Lung (tissue), 12 donors: ENCODE results near the gene SND1. TPM values are rescaled to one million over a fixed set of nuclear protein-coding genes. Genes with fewer than 3 reads are reported as not detected.

ENCODE experiments used
- ATAC-seq: fragments of 200-7000 bp; cut with Tn5 transposase; one replicate; pipeline ENCODE4 v1.9.1; 2020; ENCODE audit warnings: moderate number of reproducible peaks; ENCODE audit not compliant: insufficient read depth, low FRiP score
- DNase-seq, 3 donors: peaks; one replicate each; pipeline ENCODE4 v3.0.0-alpha.2; 2013 to 2017
- H3K27ac ChIP-seq, 2 donors: one replicate each; pipeline ENCODE4 v1.5.1; 2013; ENCODE audit warnings: mild to moderate bottlenecking in 2 of 2, moderate library complexity in 2 of 2, control low read depth in 1 of 2, inconsistent platforms in 1 of 2, low read depth in 1 of 2, low read length in 1 of 2
- H3K27me3 ChIP-seq, 3 donors: one replicate each; pipeline ENCODE4 v1.5.1; 2013; ENCODE audit warnings: low read length in 2 of 3; ENCODE audit not compliant: control insufficient read depth in 3 of 3, insufficient read depth in 3 of 3
- H3K36me3 ChIP-seq, 4 donors: one replicate each; pipeline ENCODE4 v1.5.1; 2013; ENCODE audit warnings: low read length in 4 of 4, mild to moderate bottlenecking in 1 of 4, moderate library complexity in 1 of 4; ENCODE audit not compliant: control insufficient read depth in 4 of 4, insufficient read depth in 4 of 4
- H3K4me1 ChIP-seq, 5 donors: one replicate each; pipeline ENCODE4 v1.5.1; 2013; ENCODE audit warnings: low read length in 5 of 5, mild to moderate bottlenecking in 2 of 5, moderate library complexity in 1 of 5; ENCODE audit not compliant: control insufficient read depth in 5 of 5, insufficient read depth in 5 of 5
- H3K4me3 ChIP-seq: one replicate; pipeline ENCODE4 v1.5.1; 2013; ENCODE audit warnings: mild to moderate bottlenecking, control low read depth, moderate library complexity
- H3K9ac ChIP-seq, 2 donors: one replicate each; pipeline ENCODE4 v1.5.1; 2013; ENCODE audit warnings: low read length in 2 of 2, control low read depth in 1 of 2; ENCODE audit not compliant: insufficient read depth in 1 of 2
- H3K9me3 ChIP-seq, 4 donors: one replicate each; pipeline ENCODE4 v1.5.1; 2013; ENCODE audit warnings: low read length in 3 of 4, mild to moderate bottlenecking in 1 of 4, moderate library complexity in 1 of 4; ENCODE audit not compliant: control insufficient read depth in 4 of 4, insufficient read depth in 3 of 4
- WGBS, 2 donors: extraction: QIAGEN DNeasy Blood & Tissue Kit; methylation state at CpG; one replicate each; pipeline ENCODE4 v1.1.7; 2013; 5-methylcytosine and 5-hydroxymethylcytosine counted together
- polyA plus RNA-seq, 2 donors: library from polyadenylated mRNA; stranded (reverse); fragments of 200-250 nt; gene quantifications; one replicate each; pipeline ENCODE4 v1.2.1, GENCODE V29; 2013
- total RNA-seq, 2 donors: library from RNA; depleted of rRNA in 1 of 2; stranded (reverse); fragments of >200 nt in 1 of 2; gene quantifications; one replicate each; pipeline ENCODE4 v1.2.1, GENCODE V29; 2014 to 2021
- TF ChIP-seq, protein P1 (sequence below): IDR thresholded peaks from 2 replicates; pipeline ENCODE4 v1.5.1; 2012; ENCODE audit warnings: mild to moderate bottlenecking; ENCODE audit errors: control extremely low read depth, extremely low read depth
- donor health status: control.
- donor health status: control.
- donor health status: Bipolar disorder and iron deficiency.
- donor health status: healthy.
- donor health status: DM: yes; HTN: yes; CAD: no.

SND1 gene
- total and polyA plus RNA-seq, 4 donors: 94.5 to 210 (median 137) TPM

DNA sequence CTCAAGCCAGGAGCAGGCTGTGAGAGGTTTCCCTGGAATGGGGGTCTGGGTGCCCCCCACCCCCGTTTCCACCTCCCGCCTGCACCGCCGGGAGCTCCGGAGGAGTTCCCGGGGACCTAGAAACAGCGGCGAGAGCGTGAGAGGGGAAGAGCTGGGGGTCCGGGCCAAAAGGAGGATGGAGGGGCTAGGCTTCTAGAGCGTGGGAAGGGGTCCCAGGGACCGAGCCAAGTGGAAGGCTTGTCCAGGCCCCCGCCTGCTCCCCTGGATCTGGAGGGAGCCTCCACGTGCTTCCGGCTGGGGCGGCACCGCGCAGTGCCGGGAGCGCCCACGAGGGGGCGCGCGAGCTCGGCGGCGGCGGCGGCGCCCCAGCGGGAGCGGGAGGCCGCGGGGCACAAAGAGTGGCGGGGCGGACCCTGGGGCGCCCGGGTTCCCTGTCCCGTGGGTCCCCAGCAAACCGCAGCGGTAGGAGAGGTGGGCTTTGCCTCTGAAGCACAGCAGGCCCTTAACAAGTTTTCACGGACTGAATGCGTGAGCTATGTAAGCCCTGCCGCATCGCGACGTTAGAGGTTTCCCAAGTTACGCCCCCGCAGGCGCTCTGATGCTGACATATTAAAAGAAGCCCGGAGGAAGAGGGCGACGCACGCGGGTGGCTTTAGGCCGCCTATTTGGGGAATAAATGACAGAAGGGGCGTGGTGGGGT, 483.7 kb downstream of the SND1 start:
- peak; percentile 62 to 68 (median 63) for DNase-seq
- WGBS, 2 donors: 2% methylated on average over 44 to 57 of the region's 57 CpGs

DNA sequence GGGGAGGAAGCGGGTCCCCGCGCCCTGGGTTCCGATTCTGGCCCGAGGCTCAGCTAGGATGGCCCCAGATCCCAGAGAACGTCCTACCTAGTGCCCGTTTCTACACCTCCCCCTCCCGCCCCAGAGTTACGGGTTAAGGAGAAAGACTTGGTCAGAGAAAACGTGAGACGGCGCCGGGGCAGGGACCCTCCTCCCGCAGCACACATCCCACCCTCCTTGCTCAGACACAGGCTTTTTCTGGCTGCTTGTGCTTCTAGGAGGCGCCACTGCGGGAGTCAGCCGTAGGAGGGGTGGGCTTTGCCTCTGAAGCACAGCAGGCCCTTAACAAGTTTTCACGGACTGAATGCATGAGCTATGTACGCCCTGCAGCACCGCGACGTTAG, 484.2 kb downstream of the SND1 start:
- ATAC-seq: no peak
- H3K27ac ChIP-seq: no peak overlapping the region
- TF ChIP-seq, protein P1, sequence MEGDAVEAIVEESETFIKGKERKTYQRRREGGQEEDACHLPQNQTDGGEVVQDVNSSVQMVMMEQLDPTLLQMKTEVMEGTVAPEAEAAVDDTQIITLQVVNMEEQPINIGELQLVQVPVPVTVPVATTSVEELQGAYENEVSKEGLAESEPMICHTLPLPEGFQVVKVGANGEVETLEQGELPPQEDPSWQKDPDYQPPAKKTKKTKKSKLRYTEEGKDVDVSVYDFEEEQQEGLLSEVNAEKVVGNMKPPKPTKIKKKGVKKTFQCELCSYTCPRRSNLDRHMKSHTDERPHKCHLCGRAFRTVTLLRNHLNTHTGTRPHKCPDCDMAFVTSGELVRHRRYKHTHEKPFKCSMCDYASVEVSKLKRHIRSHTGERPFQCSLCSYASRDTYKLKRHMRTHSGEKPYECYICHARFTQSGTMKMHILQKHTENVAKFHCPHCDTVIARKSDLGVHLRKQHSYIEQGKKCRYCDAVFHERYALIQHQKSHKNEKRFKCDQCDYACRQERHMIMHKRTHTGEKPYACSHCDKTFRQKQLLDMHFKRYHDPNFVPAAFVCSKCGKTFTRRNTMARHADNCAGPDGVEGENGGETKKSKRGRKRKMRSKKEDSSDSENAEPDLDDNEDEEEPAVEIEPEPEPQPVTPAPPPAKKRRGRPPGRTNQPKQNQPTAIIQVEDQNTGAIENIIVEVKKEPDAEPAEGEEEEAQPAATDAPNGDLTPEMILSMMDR: no peak

More for the DNA sequence above, 483.7 kb downstream of the SND1 start:
- TF ChIP-seq, protein P1: peak; percentile 58
- Histone ChIP-seq H3K27ac (no peak overlapping the region), H3K9ac (no peak overlapping the region), H3K4me1 (peaks cover 0 to 13% (median 6%) of the 10 kb centered on the region in 5 donors), H3K36me3 (no peaks in the 10 kb centered on the region), H3K27me3 (peaks cover 0 to 75% (median 45%) of the 10 kb centered on the region in 3 donors), H3K4me3 (peak overlapping the region; percentile 44), H3K9me3 (peaks cover 0 to 2% (median 0%) of the 10 kb centered on the region in 4 donors)
- peak; percentile 96 for ATAC-seq

DNA sequence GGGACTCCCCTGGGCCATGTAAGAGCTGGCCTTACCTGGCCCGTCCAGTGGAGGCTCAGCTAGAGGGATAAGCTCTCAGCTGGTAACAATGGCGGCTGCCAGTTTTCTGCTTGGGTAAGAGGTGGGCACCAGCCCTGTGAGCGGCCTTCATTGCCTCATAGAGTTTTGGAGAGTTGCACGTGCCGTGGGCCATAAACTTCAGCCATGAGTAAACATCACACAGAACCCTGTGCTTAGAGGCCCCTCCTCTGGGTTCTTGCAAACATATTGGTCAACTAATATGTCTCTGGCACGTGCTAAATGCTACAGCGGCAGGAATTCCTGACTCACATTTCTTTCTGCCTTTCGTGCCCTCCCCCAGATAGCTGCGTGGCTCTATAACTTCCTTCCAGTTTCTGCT, 485.2 kb downstream of the SND1 start:
- no peaks in the 10 kb centered on the region for H3K36me3 ChIP-seq
- H3K27me3 ChIP-seq: peaks cover 0 to 68% (median 34%) of the 10 kb centered on the region in 3 donors
- no peak overlapping the region for H3K4me3 ChIP-seq
- H3K9ac ChIP-seq: no peak overlapping the region
- DNase-seq (peak in 2 of 3 donors; percentile 36 to 38), ATAC-seq (no peak)
- H3K27ac ChIP-seq: no peak overlapping the region
- H3K4me1 ChIP-seq: peaks cover 0 to 13% (median 6%) of the 10 kb centered on the region in 5 donors
- 37 to 55% methylated on average over 9 of the region's 9 CpGs for WGBS, 2 donors
- TF ChIP-seq, protein P1: no peak
- H3K9me3 ChIP-seq: peaks cover 0 to 4% (median 0%) of the 10 kb centered on the region in 4 donors

More for the DNA sequence above, 484.2 kb downstream of the SND1 start:
- Histone ChIP-seq H3K4me1 (peaks cover 0 to 13% (median 6%) of the 10 kb centered on the region in 5 donors), H3K4me3 (no peak overlapping the region), H3K36me3 (no peaks in the 10 kb centered on the region), H3K9ac (no peak overlapping the region), H3K27me3 (peaks cover 0 to 75% (median 40%) of the 10 kb centered on the region in 3 donors), H3K9me3 (peaks cover 0 to 4% (median 0%) of the 10 kb centered on the region in 4 donors)
- DNase-seq: peak in 2 of 3 donors; percentile 23 to 25
- WGBS, 2 donors: 2 to 10% methylated on average over 22 of the region's 22 CpGs
